T-cell (primary cell): ENCODE results near the gene MED12L. TPM values are rescaled to one million over a fixed set of nuclear protein-coding genes. Genes with fewer than 3 reads are reported as not detected.

Experiments
- ATAC-seq, 4 experiments: fragments of 200-7000 bp in 3 of 4; fragments of 150-1000 bp in 1 of 4; cut with Tn5 transposase; replicated peaks in 1 of 4; 1 replicate in 3 of 4; 2 replicates in 1 of 4; pipeline ENCODE4 v1.10.0; 2021; ENCODE audit warnings: moderate library complexity in 3 of 4, mild to moderate bottlenecking in 2 of 4, moderate number of reproducible peaks in 1 of 4
- CTCF ChIA-PET, 2 donors: fragments of 300-600 bp; sonication (Branson Sonifier 250); formaldehyde crosslinking; loops; one replicate each; lab custom pipeline; 2022; ENCODE audit warnings: antibody characterized with exemption in 2 of 2; lab: Charles Lee
- POLR2A ChIA-PET, 2 donors: fragments of 300-600 bp; sonication (Branson Sonifier 250); formaldehyde crosslinking; loops; one replicate each; lab custom pipeline; 2022; ENCODE audit warnings: antibody characterized with exemption in 2 of 2; lab: Charles Lee
- DNase-seq, 35 experiments: peaks; one replicate each; pipeline versions ENCODE4 v3.0.0 to v3.0.0-alpha.2; 2013 to 2023
- H3K27ac ChIP-seq: one replicate; pipeline ENCODE4 v1.5.1; 2013; ENCODE audit warnings: low read length
- H3K27me3 ChIP-seq, 2 experiments: replicated peaks in 1 of 2; 1 replicate in 1 of 2; 2 replicates in 1 of 2; pipeline versions ENCODE4 v1.6.1 to v1.7.0; 2013; ENCODE audit warnings: low read length in 1 of 2, mixed read lengths in 1 of 2; ENCODE audit not compliant: control insufficient read depth in 2 of 2, insufficient read depth in 2 of 2; ENCODE audit errors: extremely low read depth in 1 of 2
- H3K36me3 ChIP-seq, 2 donors: 1 replicate in 1 of 2; 2 replicates in 1 of 2; pipeline versions ENCODE4 v1.6.1 to v1.7.0; 2013; ENCODE audit warnings: low read length in 1 of 2; ENCODE audit not compliant: control insufficient read depth in 2 of 2, insufficient read depth in 1 of 2; ENCODE audit errors: extremely low read depth in 1 of 2
- H3K4me1 ChIP-seq, 2 experiments: 1 replicate in 1 of 2; 2 replicates in 1 of 2; pipeline versions ENCODE4 v1.6.1 to v1.7.0; 2013; ENCODE audit warnings: low read length in 2 of 2, mixed read lengths in 1 of 2; ENCODE audit not compliant: insufficient read depth in 2 of 2, control insufficient read depth in 1 of 2; ENCODE audit errors: extremely low read depth in 1 of 2
- H3K4me3 ChIP-seq, 2 donors: 1 replicate in 1 of 2; 2 replicates in 1 of 2; pipeline versions ENCODE4 v1.5.1 to v1.7.0; 2013; ENCODE audit warnings: mild to moderate bottlenecking in 2 of 2, low read length in 1 of 2, moderate library complexity in 1 of 2; ENCODE audit not compliant: control insufficient read depth in 1 of 2; ENCODE audit errors: extremely low read depth in 1 of 2
- H3K9me3 ChIP-seq: 2 replicates; pipeline ENCODE4 v1.7.0; 2013
- H3K27ac Mint-ChIP-seq, 2 donors: one replicate each; pipeline ENCODE4 v1.8.0; 2020 to 2021; ENCODE audit warnings: mild to moderate bottlenecking in 2 of 2, mixed read lengths in 2 of 2
- H3K27me3 Mint-ChIP-seq, 2 donors: one replicate each; pipeline ENCODE4 v1.8.0; 2021 to 2022; ENCODE audit warnings: mixed read lengths in 2 of 2
- H3K36me3 Mint-ChIP-seq: one replicate; pipeline ENCODE4 v1.8.0; 2021; ENCODE audit warnings: mixed read lengths
- H3K4me1 Mint-ChIP-seq, 3 donors: one replicate each; pipeline ENCODE4 v1.8.0; 2020 to 2022; ENCODE audit warnings: mixed read lengths in 3 of 3, mild to moderate bottlenecking in 1 of 3
- H3K4me3 Mint-ChIP-seq, 3 donors: one replicate each; pipeline ENCODE4 v1.8.0; 2020 to 2022; ENCODE audit warnings: mild to moderate bottlenecking in 3 of 3, mixed read lengths in 3 of 3, moderate library complexity in 3 of 3
- H3K9me3 Mint-ChIP-seq, 3 donors: one replicate each; pipeline ENCODE4 v1.8.0; 2020 to 2022; ENCODE audit warnings: mixed read lengths in 3 of 3
- whole genome bisulfite sequencing: methylation state at CpG from one replicate; pipeline ENCODE4 v1.1.5; 2013; ENCODE audit warnings: missing lambda C conversion rate; ENCODE audit not compliant: insufficient coverage; 5-methylcytosine and 5-hydroxymethylcytosine counted together
- total RNA-seq, 35 experiments: library from RNA in 6 of 35; stranded (reverse) in 6 of 35; fragments of 120-200 nt in 1 of 35; gene quantifications; one replicate each; pipeline versions ENCODE4 v1.2.1 to v1.2.4 and lab custom pipeline; 2013 to 2026

Gene MED12L
- total RNA-seq, 5 donors from 2014 or later (not counting 1 experiment from before 2014, with no cell fraction given) = 0.55 to 2.1 (median 0.66) TPM

GRCh38 chr3:151312972-151313371, 227.5 kb downstream of the MED12L start:
- no CpG with 5 or more reads among the region's 3 CpGs for WGBS
- Mint-ChIP-seq H3K27ac (no peak overlapping the region), H3K36me3 (no peaks in the 10 kb centered on the region), H3K4me3 (no peak overlapping the region), H3K4me1 (peaks cover 0 to 5% (median 4%) of the 10 kb centered on the region in 3 donors), H3K27me3 (no peaks in the 10 kb centered on the region), H3K9me3 (no peaks in the 10 kb centered on the region)
- Histone ChIP-seq H3K27me3 (no peaks in the 10 kb centered on the region), H3K4me1 (no peaks in the 10 kb centered on the region), H3K4me3 (no peak overlapping the region), H3K9me3 (no peaks in the 10 kb centered on the region), H3K36me3 (no peaks in the 10 kb centered on the region), H3K27ac (no peak overlapping the region)
- ChIA-PET CTCF (interaction anchor here in 1 of 2 donors (0.6 kb wide), 1 partner anchor 110 kb away, joined by 3 read pairs; the partner anchor contains the start of gene GPR171), POLR2A (no interaction called here)
- no peak for DNase-seq
- no peak for ATAC-seq

- Histone ChIP-seq H3K4me1 (no peaks in the 10 kb centered on the region), H3K36me3 (no peaks in the 10 kb centered on the region), H3K27me3 (no peaks in the 10 kb centered on the region), H3K27ac (no peak overlapping the region), H3K9me3 (no peaks in the 10 kb centered on the region), H3K4me3 (no peak overlapping the region)
- ATAC-seq (no peak), DNase-seq (no peak)
- Mint-ChIP-seq H3K4me3 (no peak overlapping the region), H3K9me3 (no peaks in the 10 kb centered on the region), H3K4me1 (peaks cover 0 to 5% (median 4%) of the 10 kb centered on the region in 3 donors), H3K27me3 (no peaks in the 10 kb centered on the region), H3K36me3 (no peaks in the 10 kb centered on the region), H3K27ac (no peak overlapping the region)
- ChIA-PET POLR2A (no interaction called here), CTCF (no interaction called here)
- WGBS = no CpG with 5 or more reads among the region's 2 CpGs
Observed at GRCh38 chr3:151314137-151314536, 228.7 kb downstream of the MED12L start.

DNA sequence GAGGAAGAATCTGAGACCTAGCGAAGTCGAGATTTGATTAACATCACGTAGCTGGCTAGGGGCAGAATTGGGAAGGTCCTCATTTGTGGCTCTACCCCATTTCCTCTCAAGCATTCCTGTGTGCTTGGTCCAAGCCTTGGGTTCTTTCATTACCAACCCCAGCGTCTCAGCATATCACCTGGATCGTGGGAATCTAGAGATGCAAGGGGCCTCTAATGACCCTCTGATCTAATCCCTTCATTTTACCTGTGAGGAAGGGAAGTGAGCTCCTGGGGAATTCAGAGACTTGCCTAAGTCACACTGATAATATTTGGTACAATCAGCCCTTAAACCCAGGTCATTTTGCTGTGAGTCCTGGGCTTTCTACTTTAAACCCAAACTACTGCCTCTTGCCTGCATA, 229.1 kb downstream of the MED12L start:
- Mint-ChIP-seq H3K4me3 (no peak overlapping the region), H3K27ac (no peak overlapping the region), H3K27me3 (no peaks in the 10 kb centered on the region), H3K36me3 (no peaks in the 10 kb centered on the region), H3K4me1 (peaks cover 0 to 5% (median 4%) of the 10 kb centered on the region in 3 donors), H3K9me3 (no peaks in the 10 kb centered on the region)
- WGBS = no CpG with 5 or more reads among the region's 5 CpGs
- CTCF ChIA-PET = no interaction called here
- POLR2A ChIA-PET = no interaction called here
- Histone ChIP-seq H3K36me3 (no peaks in the 10 kb centered on the region), H3K27me3 (no peaks in the 10 kb centered on the region), H3K27ac (no peak overlapping the region), H3K4me3 (no peak overlapping the region), H3K9me3 (no peaks in the 10 kb centered on the region), H3K4me1 (no peaks in the 10 kb centered on the region)
- DNase-seq (no peak), ATAC-seq (no peak)

GRCh38 chr3:151315136-151315535, 229.7 kb downstream of the MED12L start:
- peaks cover 0 to 5% (median 4%) of the 10 kb centered on the region in 3 donors for H3K4me1 Mint-ChIP-seq
- no peaks in the 10 kb centered on the region for H3K36me3 Mint-ChIP-seq
- no peak for ATAC-seq
- Histone ChIP-seq H3K4me1 (no peaks in the 10 kb centered on the region), H3K9me3 (no peaks in the 10 kb centered on the region), H3K27me3 (no peaks in the 10 kb centered on the region), H3K4me3 (no peak overlapping the region), H3K27ac (no peak overlapping the region), H3K36me3 (no peaks in the 10 kb centered on the region)
- no peak for DNase-seq
- no peak overlapping the region for H3K4me3 Mint-ChIP-seq
- H3K27me3 Mint-ChIP-seq = no peaks in the 10 kb centered on the region
- no CpG with 5 or more reads among the region's 2 CpGs for WGBS
- ChIA-PET CTCF (no interaction called here), POLR2A (no interaction called here)
- no peaks in the 10 kb centered on the region for H3K9me3 Mint-ChIP-seq
- no peak overlapping the region for H3K27ac Mint-ChIP-seq

GRCh38 chr3:151315846-151316245, 230.4 kb downstream of the MED12L start:
- H3K4me1 ChIP-seq = no peaks in the 10 kb centered on the region
- H3K27me3 Mint-ChIP-seq = no peaks in the 10 kb centered on the region
- no peak overlapping the region for H3K27ac Mint-ChIP-seq
- CTCF ChIA-PET = no interaction called here
- H3K36me3 ChIP-seq = no peaks in the 10 kb centered on the region
- ATAC-seq = no peak
- H3K36me3 Mint-ChIP-seq = no peaks in the 10 kb centered on the region
- POLR2A ChIA-PET = no interaction called here
- no peak for DNase-seq
- no peaks in the 10 kb centered on the region for H3K9me3 Mint-ChIP-seq
- H3K4me3 Mint-ChIP-seq = no peak overlapping the region
- H3K4me1 Mint-ChIP-seq = peaks cover 0 to 5% (median 4%) of the 10 kb centered on the region in 3 donors
- H3K9me3 ChIP-seq = no peaks in the 10 kb centered on the region
- WGBS = no CpG with 5 or more reads among the region's 2 CpGs
- H3K27ac ChIP-seq = no peak overlapping the region
- H3K27me3 ChIP-seq = no peaks in the 10 kb centered on the region
- H3K4me3 ChIP-seq = no peak overlapping the region

DNA sequence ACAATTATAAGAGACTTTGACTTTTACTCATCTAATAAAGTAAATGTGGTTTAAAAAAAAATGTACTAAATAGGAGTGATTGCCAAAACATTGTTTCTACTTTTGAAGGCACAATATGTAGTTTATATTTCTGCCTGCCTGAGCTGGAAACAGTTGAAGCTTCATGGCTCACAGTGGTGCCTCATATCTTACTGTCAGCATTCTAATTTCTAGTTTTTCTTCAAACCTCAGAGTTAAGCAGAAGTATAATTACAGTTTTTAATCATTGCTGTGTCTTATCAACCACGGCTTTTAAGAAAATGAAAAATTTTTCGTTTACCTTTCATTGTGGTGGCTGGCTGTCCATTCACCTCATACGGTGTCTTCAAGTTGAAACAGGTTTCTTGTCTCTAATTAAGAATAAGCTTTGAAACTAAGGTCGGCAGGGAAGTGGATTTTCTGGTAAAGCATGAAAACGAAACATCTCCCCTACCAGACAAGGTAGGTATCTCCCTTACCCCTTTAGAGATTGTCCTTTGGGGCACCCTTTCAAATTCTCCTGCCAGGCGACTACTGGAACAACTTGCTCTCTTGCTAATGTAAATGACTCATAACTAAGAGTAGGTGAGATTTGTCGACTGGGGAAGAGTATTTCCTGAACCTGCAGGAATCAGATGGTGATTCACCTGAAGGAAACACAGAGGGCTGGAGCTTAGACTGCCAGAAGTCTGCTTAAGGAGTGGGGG, 231.0 kb downstream of the MED12L start, which contains the start of gene GPR87:
Gene GPR87 (minus strand): TSS at position 554 of the 725 bp plus-strand sequence. CDS start 16,720 bp downstream, outside the sequence.
- no peak for ATAC-seq
- Histone ChIP-seq H3K27ac (no peak within 1 kb of the TSS), H3K4me1 (no peaks in the 10 kb centered on the region), H3K9me3 (no peaks in the 10 kb centered on the region), H3K36me3 (no peaks in the 10 kb centered on the region), H3K27me3 (no peaks in the 10 kb centered on the region), H3K4me3 (no peak within 1 kb of the TSS)
- ChIA-PET POLR2A (no interaction called here), CTCF (no interaction called here)
- no peak within 1 kb of the TSS for H3K27ac Mint-ChIP-seq
- no peaks in the 10 kb centered on the region for H3K36me3 Mint-ChIP-seq
- WGBS = no CpG with 5 or more reads among the region's 7 CpGs
- no peaks in the 10 kb centered on the region for H3K27me3 Mint-ChIP-seq
- H3K9me3 Mint-ChIP-seq = no peaks in the 10 kb centered on the region
- no peak for DNase-seq
- H3K4me1 Mint-ChIP-seq = peaks cover 0 to 5% (median 4%) of the 10 kb centered on the region in 3 donors
- H3K4me3 Mint-ChIP-seq = no peak within 1 kb of the TSS
